CD4-positive, alpha-beta T cell treated with Interleukin-21 for 1 hour (primary cell): ENCODE results near the gene BBS7.

Experiments
- DNase-seq: peaks from one replicate; pipeline ENCODE4 v3.0.0-alpha.2; 2020

BBS7 gene

GRCh38 chr4:121789960-121790829, 80.1 kb downstream of the BBS7 start:
- DNase-seq, result no peak

GRCh38 chr4:121789455-121789854, 80.8 kb downstream of the BBS7 start:
- no peak for DNase-seq

- no peak for DNase-seq
These were observed 81.4 kb downstream of the BBS7 start for GRCh38 chr4:121788896-121789295.

GRCh38 chr4:121786221-121786620, 84.1 kb downstream of the BBS7 start:
- DNase-seq, result no peak

GRCh38 chr4:121785479-121785878, 84.8 kb downstream of the BBS7 start:
- no peak for DNase-seq

- DNase-seq, result no peak
These were observed 85.3 kb downstream of the BBS7 start for GRCh38 chr4:121784975-121785374.

GRCh38 chr4:121784401-121784800, 85.9 kb downstream of the BBS7 start:
- DNase-seq, result no peak

- no peak for DNase-seq
These were observed 87.1 kb downstream of the BBS7 start for GRCh38 chr4:121783210-121783609.

- no peak for DNase-seq
These were observed 91.2 kb downstream of the BBS7 start for GRCh38 chr4:121778991-121779628.

- no peak for DNase-seq
These were observed 92.6 kb downstream of the BBS7 start for GRCh38 chr4:121777625-121778024.

GRCh38 chr4:121776610-121777401, 93.5 kb downstream of the BBS7 start:
- no peak for DNase-seq
